Measurements from ENCODE around the gene KCND3. TPM values are rescaled to one million over a fixed set of nuclear protein-coding genes. Genes with fewer than 3 reads are reported as not detected.

The KCND3 gene
- 0.01 to 0.02 TPM in 2 of 5 replicates, not detected in the others for total RNA-seq (2022; extraction: Qiagen RNA extraction; ENCODE audit: low read depth)

DNA sequence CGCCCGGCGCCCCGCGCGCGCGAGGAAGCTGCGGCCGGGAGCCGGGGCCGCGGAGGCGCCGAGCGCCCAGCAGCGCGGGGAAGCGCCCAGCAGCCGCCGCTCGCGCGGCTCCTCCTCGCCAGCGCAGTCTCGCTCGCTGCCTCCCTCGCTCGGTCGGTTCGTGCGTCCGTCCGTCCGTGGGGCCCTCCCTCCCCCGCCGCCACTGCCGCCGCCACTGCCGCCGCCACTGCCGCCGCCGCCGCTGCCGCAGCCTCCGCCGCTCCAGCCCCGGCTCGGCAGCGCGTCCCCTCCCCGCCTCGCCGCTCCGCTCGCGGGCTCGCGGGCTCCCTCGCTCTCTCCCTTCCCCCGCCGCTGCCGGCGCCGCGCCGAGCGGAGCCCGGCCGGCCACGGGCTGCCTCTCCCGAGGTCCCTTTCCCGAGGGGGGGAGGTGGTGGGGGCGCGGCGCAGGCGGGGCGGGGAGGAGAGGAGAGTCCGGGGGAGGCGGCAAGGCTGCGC, at the start of gene KCND3:
Gene KCND3 (minus strand): TSS at position 138 of the 495 bp plus-strand sequence.

DNA sequence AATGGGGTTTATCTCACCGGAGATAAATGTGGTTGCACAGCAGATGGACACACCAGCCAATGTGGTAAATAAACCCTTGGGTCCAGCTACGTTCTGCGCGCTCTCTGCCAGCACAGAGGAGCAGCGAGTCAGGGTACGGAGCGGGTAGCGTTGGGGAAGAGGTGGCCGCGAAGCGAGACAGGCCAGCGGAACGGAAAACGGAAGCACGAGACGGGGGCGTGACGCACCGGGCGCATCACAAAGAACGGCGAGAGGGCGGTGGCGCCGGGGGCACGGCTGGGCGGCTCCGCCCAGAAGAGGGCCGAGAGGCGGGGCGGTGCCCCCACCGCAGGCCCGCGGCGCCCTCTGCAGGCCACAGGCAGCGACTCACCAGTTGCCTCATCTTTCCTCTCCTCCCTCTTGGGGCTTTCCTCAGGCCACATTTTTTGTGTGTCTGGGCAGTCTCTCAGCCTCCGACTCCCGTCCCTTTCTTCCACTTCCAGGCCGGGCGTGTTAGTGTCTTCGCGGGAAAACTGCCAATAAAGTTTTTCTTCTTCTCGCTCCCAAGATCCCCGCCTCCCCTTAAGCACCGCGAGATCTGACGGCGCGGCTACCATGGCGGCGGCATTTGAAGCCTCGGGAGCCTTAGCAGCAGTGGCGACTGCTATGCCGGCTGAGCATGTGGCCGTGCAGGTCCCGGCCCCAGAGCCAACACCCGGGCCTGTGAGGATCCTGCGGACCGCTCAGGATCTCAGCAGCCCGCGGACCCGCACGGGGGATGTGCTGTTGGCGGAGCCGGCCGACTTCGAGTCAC, 233.9 kb downstream of the KCND3 start, which contains the start of gene DDX20:
Gene DDX20 (plus strand): TSS at position 571 of the 793 bp plus-strand sequence. CDS start 24 bp downstream, at position 595.

DNA sequence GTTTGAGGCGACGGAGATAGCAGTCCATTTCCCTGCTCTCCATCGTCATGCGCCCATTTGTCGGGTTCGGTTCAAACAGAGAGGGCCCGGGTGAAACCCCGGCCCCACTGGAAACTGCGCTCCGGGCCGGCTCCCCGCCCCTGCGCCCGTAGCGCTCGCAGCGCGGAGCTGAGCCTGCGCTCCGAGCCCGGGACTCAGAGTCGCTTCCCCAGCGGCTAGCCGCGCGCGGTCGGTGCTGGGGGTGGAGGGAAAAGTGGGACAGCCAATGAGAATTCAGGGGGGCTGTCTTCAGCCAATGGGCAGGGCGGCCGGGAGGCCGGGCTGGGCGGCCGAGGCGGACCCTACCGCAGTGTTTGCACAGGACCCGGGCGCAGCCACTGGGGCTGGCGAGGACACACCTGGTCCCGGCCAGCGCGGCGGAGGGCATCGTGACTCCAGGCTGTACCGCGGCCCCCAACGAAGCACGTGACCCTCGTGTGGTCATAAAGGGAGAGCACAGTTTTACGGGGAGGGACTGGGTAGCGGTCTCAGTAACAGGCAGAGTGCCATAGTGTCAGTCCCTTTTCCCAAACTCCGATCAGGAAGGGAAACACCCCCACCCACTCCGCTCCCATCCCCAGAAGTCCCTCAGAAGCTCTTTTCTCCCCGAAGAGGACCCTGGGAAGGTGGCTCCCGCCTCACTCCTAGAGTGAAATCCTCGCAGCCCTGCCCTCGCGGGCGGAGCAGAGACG, 250.1 kb downstream of the KCND3 start, which contains the start of gene INKA2:
Gene INKA2 (minus strand): TSS at position 202 of the 731 bp plus-strand sequence. CDS start 153 bp downstream, at position 49.

Other genes with a start within 250 kb of the KCND3 start
- gene DDX20, start 233.8 kb downstream of the KCND3 start, total RNA-seq (2022; extraction: Qiagen RNA extraction; ENCODE audit: low read depth): 9.0 to 10.3 TPM (median 9.5 TPM) in 5 replicates

Measured in A549 treated with DMSO at 1 μM for 4 hours (cell line).